Activated naive CD4-positive, alpha-beta T cell treated with anti-CD3 and anti-CD28 coated beads, Interleukin-2, amount 50 U/mL, for 72 hours (primary cell): ENCODE data around the gene USP17L17. TPM values are rescaled to one million over a fixed set of nuclear protein-coding genes. Genes with fewer than 3 reads are reported as not detected.

Experiments
- total RNA-seq, 2 donors: library from RNA; stranded (reverse); gene quantifications; one replicate each; pipeline ENCODE4 v1.2.3, GENCODE V29; 2022

USP17L17 gene
- total RNA-seq, 2 donors from 2014 or later, result not detected

Other genes starting within 250 kb of the USP17L17 start
- gene FAM90A26, start 73.5 kb upstream of the USP17L17 start, total RNA-seq, result not detected
- gene USP17L10, start 33.2 kb upstream of the USP17L17 start, total RNA-seq, result not detected
- not detected for gene USP17L11, start 28.5 kb upstream of the USP17L17 start, total RNA-seq
- gene USP17L12, start 23.7 kb upstream of the USP17L17 start, total RNA-seq, result not detected
- gene USP17L13, start 19.0 kb upstream of the USP17L17 start, total RNA-seq, result not detected
- not detected for gene USP17L15, start 9.5 kb upstream of the USP17L17 start, total RNA-seq
- not detected for gene USP17L18, start 4.8 kb downstream of the USP17L17 start, total RNA-seq
- gene USP17L19, start 9.5 kb downstream of the USP17L17 start, total RNA-seq, result not detected
- gene USP17L20, start 14.2 kb downstream of the USP17L17 start, total RNA-seq, result not detected
- not detected for gene USP17L21, start 19.0 kb downstream of the USP17L17 start, total RNA-seq
- not detected for gene USP17L22, start 23.7 kb downstream of the USP17L17 start, total RNA-seq
- not detected for gene USP17L24, start 81.3 kb downstream of the USP17L17 start, total RNA-seq
- not detected for gene USP17L25, start 86.0 kb downstream of the USP17L17 start, total RNA-seq
- not detected for gene USP17L26, start 90.8 kb downstream of the USP17L17 start, total RNA-seq
- gene USP17L5, start 95.5 kb downstream of the USP17L17 start, total RNA-seq, result not detected
- gene USP17L27, start 100.3 kb downstream of the USP17L17 start, total RNA-seq, result not detected
- gene USP17L28, start 105.0 kb downstream of the USP17L17 start, total RNA-seq, result not detected
- not detected for gene USP17L29, start 109.8 kb downstream of the USP17L17 start, total RNA-seq
- not detected for gene USP17L30, start 119.2 kb downstream of the USP17L17 start, total RNA-seq
- gene DEFB131A, start 200.5 kb downstream of the USP17L17 start, total RNA-seq, result not detected